Measurements from ENCODE around the gene MAGEA9B. TPM values are rescaled to one million over a fixed set of nuclear protein-coding genes. Genes with fewer than 3 reads are reported as not detected.
"Not testable (repeated sequence)": the region's sequence is repeated elsewhere in the genome, so short reads cannot be mapped to it uniquely, and the experiment has no call there.

Gene MAGEA9B
- total RNA-seq, 1 experiment from 2014 or later, result not detected

DNA sequence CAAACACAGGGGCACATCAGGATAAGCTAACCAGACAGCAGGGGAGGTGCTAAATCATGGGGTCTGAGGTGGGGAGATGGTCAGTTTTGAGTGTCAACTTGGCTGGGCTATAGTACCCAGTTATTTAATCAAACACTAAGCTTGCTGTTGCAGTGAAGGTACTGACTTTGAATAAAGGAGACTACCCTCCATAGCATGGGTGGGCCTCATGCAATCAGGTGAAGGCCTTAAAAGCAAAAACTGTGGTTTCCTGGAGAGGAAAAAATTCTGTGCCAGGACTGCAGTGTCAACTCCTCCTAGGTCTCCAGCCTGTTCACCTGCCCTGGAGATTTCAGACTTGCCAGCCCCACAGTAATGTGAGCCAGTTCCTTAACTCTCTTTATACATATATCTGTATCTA lies 20.4 kb upstream of the MAGEA9B start:
- H4K91ac ChIP-seq (ENCODE audit: insufficient read length, low read depth, low read length), result no peak overlapping the region
- no peak overlapping the region for H2AFZ ChIP-seq (ENCODE audit: low read length)
- no peak overlapping the region for H3K4ac ChIP-seq (ENCODE audit: low read depth, low read length)
- no peak overlapping the region for H2BK5ac ChIP-seq (ENCODE audit: insufficient read length, low read length)
- TF ChIP-seq, protein P1, sequence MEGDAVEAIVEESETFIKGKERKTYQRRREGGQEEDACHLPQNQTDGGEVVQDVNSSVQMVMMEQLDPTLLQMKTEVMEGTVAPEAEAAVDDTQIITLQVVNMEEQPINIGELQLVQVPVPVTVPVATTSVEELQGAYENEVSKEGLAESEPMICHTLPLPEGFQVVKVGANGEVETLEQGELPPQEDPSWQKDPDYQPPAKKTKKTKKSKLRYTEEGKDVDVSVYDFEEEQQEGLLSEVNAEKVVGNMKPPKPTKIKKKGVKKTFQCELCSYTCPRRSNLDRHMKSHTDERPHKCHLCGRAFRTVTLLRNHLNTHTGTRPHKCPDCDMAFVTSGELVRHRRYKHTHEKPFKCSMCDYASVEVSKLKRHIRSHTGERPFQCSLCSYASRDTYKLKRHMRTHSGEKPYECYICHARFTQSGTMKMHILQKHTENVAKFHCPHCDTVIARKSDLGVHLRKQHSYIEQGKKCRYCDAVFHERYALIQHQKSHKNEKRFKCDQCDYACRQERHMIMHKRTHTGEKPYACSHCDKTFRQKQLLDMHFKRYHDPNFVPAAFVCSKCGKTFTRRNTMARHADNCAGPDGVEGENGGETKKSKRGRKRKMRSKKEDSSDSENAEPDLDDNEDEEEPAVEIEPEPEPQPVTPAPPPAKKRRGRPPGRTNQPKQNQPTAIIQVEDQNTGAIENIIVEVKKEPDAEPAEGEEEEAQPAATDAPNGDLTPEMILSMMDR (conservative IDR thresholded peaks at IDR 0.05), result no peak
- H3K9ac ChIP-seq (ENCODE audit: extremely low read depth, insufficient read length, low read length), result no peak overlapping the region
- H3K23me2 ChIP-seq (ENCODE audit: insufficient read length, low read depth, low read length, poor library complexity, severe bottlenecking), result no peaks in the 10 kb centered on the region
- H3K36me3 Mint-ChIP-seq (ENCODE audit: insufficient read depth in 1 of 3, low read depth in 3 of 3), result peaks cover 19 to 41% (median 35%) of the 10 kb centered on the region in 3 experiments; a peak in 6 of 7 replicates
- no peaks in the 10 kb centered on the region for H4K20me1 ChIP-seq (ENCODE audit: control insufficient read depth, insufficient read depth, insufficient read length)
- no peak overlapping the region for H2BK12ac ChIP-seq (ENCODE audit: insufficient read length, low read depth, low read length)
- H3K27ac ChIP-seq (ENCODE audit: insufficient read length, low read depth, low read length), result no peak overlapping the region
- H2BK15ac ChIP-seq (ENCODE audit: low read depth, low read length), result no peak overlapping the region
- H3K23ac ChIP-seq (ENCODE audit: insufficient read length, low read depth, low read length), result no peak overlapping the region
- no peak overlapping the region for H3K4me3 Mint-ChIP-seq
- H3K27me3 Mint-ChIP-seq (ENCODE audit: low read depth), result peaks cover 5% of the 10 kb centered on the region
- no peak overlapping the region for H4K5ac ChIP-seq (ENCODE audit: insufficient read length, low read depth, low read length)
- no peak overlapping the region for H2BK20ac ChIP-seq (ENCODE audit: low read depth, low read length, poor library complexity, severe bottlenecking)
- H3K18ac ChIP-seq (ENCODE audit: insufficient read length, low read depth, low read length), result no peak overlapping the region
- no peak overlapping the region for H4K8ac ChIP-seq (replicated peaks; ENCODE audit: insufficient read length, low read depth, low read length)
- H2BK120ac ChIP-seq (ENCODE audit: low read depth, low read length, poor library complexity, severe bottlenecking), result no peak overlapping the region
- DNase-seq, result no peak
- no peak overlapping the region for H3T11ph ChIP-seq (ENCODE audit: low read length)
- no peaks in the 10 kb centered on the region for H3K79me1 ChIP-seq (ENCODE audit: insufficient read depth, low read depth, low read length, poor library complexity, severe bottlenecking)
- no peaks in the 10 kb centered on the region for H3K27me3 ChIP-seq (ENCODE audit: insufficient read depth, low read length)
- H3K9me3 Mint-ChIP-seq, result peaks cover 59 to 68% of the 10 kb centered on the region in 2 experiments
- 0 out of 4 replicates have a peak, but pooled peaks cover 0 to 4% of the 10 kb centered on the region in 2 experiments for H3K4me1 Mint-ChIP-seq
- H3K79me2 ChIP-seq (ENCODE audit: insufficient read depth, low read length), result no peaks in the 10 kb centered on the region
- H3K56ac ChIP-seq (ENCODE audit: insufficient read length, low read depth, low read length), result no peak overlapping the region
- H3K14ac ChIP-seq (ENCODE audit: insufficient read depth, low read length), result no peak overlapping the region
- peaks cover 44% of the 10 kb centered on the region for H3K9me3 ChIP-seq (ENCODE audit: control insufficient read depth, low read depth, low read length)
- H2AK5ac ChIP-seq (ENCODE audit: insufficient read length, low read length), result no peak overlapping the region
- no peaks in the 10 kb centered on the region for H3K4me1 ChIP-seq (ENCODE audit: insufficient read depth, low read length)
- H3K27ac Mint-ChIP-seq, result no peak overlapping the region
- H3K4me2 ChIP-seq (ENCODE audit: insufficient read depth, insufficient read length, low read length), result no peak overlapping the region

- not testable (repeated sequence) for H3K4me1 Mint-ChIP-seq; H3K79me1 ChIP-seq (ENCODE audit: insufficient read depth, low read depth, low read length, poor library complexity, severe bottlenecking); H3T11ph ChIP-seq (ENCODE audit: low read length); H2BK15ac ChIP-seq (ENCODE audit: low read depth, low read length); H4K91ac ChIP-seq (ENCODE audit: insufficient read length, low read depth, low read length); H3K23ac ChIP-seq (ENCODE audit: insufficient read length, low read depth, low read length); H4K5ac ChIP-seq (ENCODE audit: insufficient read length, low read depth, low read length); H4K20me1 ChIP-seq (ENCODE audit: control insufficient read depth, insufficient read depth, insufficient read length); H3K79me2 ChIP-seq (ENCODE audit: insufficient read depth, low read length); H3K14ac ChIP-seq (ENCODE audit: insufficient read depth, low read length); H3K4me1 ChIP-seq (ENCODE audit: insufficient read depth, low read length); H4K8ac ChIP-seq (replicated peaks; ENCODE audit: insufficient read length, low read depth, low read length); H2BK12ac ChIP-seq (ENCODE audit: insufficient read length, low read depth, low read length); H3K4me3 Mint-ChIP-seq; H2BK20ac ChIP-seq (ENCODE audit: low read depth, low read length, poor library complexity, severe bottlenecking); H3K27ac Mint-ChIP-seq; H3K18ac ChIP-seq (ENCODE audit: insufficient read length, low read depth, low read length); H3K27me3 Mint-ChIP-seq (ENCODE audit: low read depth); H2AFZ ChIP-seq (ENCODE audit: low read length); H3K4me2 ChIP-seq (ENCODE audit: insufficient read depth, insufficient read length, low read length); DNase-seq; H3K56ac ChIP-seq (ENCODE audit: insufficient read length, low read depth, low read length); H3K27me3 ChIP-seq (ENCODE audit: insufficient read depth, low read length); H2AK5ac ChIP-seq (ENCODE audit: insufficient read length, low read length); H2BK5ac ChIP-seq (ENCODE audit: insufficient read length, low read length); H3K27ac ChIP-seq (ENCODE audit: insufficient read length, low read depth, low read length); H3K9ac ChIP-seq (ENCODE audit: extremely low read depth, insufficient read length, low read length); H3K23me2 ChIP-seq (ENCODE audit: insufficient read length, low read depth, low read length, poor library complexity, severe bottlenecking); H2BK120ac ChIP-seq (ENCODE audit: low read depth, low read length, poor library complexity, severe bottlenecking); H3K4ac ChIP-seq (ENCODE audit: low read depth, low read length)
- H3K9me3 ChIP-seq (ENCODE audit: control insufficient read depth, low read depth, low read length), result peaks cover 41% of the 10 kb centered on the region
- no CpG with 5 or more reads among the region's 7 CpGs for WGBS (ENCODE audit: extremely low coverage, insufficient read length, low lambda C conversion rate)
- Mint-ChIP-seq H3K9me3 (peaks cover 55 to 58% of the 10 kb centered on the region in 2 experiments), H3K36me3 (ENCODE audit: insufficient read depth in 1 of 3, low read depth in 3 of 3) (peaks cover 20 to 44% (median 41%) of the 10 kb centered on the region in 3 experiments; a peak in 6 of 7 replicates)
Observed at GRCh38 chrX:149605248-149605885, 18.1 kb upstream of the MAGEA9B start.
